AG10803 (cell line): ENCODE data around the gene STX1B.

Experiments
- DNase-seq: peaks from one replicate; pipeline ENCODE4 v3.0.0; 2010; ENCODE audit warnings: low read depth
- H3K4me3 ChIP-seq: 2 replicates; pipeline ENCODE4 v1.5.1; 2011; ENCODE audit warnings: mild to moderate bottlenecking, low read length, control low read depth
- TF ChIP-seq, protein P1 (sequence below): conservative IDR thresholded peaks from 2 replicates; pipeline ENCODE4 v1.5.1; 2011; ENCODE audit warnings: mild to moderate bottlenecking, low read length, control low read depth, inconsistent platforms

STX1B gene

DNA sequence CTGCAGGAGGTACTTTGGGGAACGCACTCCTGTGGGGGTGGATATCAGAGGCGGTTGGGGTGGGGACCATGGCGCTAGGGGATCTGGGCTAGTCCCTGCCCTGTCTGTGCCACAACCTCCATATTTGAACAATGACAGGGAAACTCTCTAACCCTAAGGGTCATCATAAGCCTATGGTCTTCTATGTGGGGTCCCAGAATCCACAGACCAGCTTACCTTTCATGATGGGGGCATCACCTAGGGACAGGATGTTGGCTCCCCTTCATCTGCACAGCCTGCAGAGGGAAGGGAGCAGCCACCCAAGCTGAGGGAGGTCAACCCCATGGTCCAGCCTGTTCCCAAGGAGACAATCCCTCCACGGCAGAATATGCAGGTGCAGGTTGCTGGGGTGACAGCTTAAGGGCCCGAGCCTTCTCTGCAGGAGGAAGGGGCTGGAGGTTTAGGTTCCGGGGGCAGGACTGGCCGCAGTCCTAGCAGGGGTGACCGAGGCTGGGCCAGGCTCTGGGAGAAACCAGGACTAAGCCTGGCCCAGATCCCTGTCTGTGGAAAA, 59.8 kb downstream of the STX1B start:
- TF ChIP-seq, protein P1, sequence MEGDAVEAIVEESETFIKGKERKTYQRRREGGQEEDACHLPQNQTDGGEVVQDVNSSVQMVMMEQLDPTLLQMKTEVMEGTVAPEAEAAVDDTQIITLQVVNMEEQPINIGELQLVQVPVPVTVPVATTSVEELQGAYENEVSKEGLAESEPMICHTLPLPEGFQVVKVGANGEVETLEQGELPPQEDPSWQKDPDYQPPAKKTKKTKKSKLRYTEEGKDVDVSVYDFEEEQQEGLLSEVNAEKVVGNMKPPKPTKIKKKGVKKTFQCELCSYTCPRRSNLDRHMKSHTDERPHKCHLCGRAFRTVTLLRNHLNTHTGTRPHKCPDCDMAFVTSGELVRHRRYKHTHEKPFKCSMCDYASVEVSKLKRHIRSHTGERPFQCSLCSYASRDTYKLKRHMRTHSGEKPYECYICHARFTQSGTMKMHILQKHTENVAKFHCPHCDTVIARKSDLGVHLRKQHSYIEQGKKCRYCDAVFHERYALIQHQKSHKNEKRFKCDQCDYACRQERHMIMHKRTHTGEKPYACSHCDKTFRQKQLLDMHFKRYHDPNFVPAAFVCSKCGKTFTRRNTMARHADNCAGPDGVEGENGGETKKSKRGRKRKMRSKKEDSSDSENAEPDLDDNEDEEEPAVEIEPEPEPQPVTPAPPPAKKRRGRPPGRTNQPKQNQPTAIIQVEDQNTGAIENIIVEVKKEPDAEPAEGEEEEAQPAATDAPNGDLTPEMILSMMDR = no peak

DNA sequence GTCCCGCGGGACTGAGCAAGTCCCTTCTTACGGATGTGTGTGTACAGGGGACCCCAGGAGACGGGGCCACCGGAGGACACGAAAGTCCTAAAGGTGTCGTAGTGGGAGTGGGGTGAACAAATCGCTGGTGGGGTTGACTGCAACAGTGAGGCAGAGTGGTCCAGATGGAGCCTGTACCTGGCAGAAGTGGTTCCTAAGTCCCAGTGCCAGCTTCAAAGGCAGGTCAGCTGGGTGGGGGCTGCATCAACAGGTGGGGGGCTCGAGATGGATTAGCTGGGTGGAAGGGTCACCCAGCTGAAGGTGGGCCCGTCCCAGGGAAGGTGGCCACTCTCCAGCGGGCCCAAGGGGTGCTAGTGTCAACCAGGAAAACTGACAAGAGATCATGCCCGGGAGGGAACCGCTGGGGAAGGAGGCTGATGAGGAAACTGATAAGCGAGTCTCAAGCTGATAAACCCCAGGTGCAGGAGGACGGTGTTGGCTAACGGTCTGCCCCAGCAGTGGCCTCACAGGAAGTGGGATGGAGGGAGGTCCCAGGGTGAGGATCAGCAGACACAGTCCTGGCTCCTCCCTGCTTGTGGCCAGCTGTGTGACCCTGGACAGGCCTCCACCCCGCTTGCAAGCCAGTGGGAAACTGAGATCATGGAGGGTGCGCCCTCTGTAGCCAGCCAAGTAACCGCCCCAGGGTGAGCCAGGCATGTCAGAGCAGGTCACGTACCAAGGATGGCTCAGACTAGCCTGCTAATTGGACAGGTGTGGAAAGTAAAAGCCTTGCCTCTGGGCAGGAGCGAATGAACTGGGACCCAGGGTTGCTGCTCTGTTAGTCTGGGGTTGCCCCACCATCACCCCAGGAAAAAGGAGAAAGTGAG, 60.6 kb downstream of the STX1B start:
- peak overlapping the region; percentile 70 for H3K4me3 ChIP-seq
- DNase-seq = peak; percentile 88
- TF ChIP-seq, protein P1 = peak; percentile 26

More for the DNA sequence above, 59.8 kb downstream of the STX1B start:
- peak overlapping the region; percentile 70 for H3K4me3 ChIP-seq
- no peak for DNase-seq

DNA sequence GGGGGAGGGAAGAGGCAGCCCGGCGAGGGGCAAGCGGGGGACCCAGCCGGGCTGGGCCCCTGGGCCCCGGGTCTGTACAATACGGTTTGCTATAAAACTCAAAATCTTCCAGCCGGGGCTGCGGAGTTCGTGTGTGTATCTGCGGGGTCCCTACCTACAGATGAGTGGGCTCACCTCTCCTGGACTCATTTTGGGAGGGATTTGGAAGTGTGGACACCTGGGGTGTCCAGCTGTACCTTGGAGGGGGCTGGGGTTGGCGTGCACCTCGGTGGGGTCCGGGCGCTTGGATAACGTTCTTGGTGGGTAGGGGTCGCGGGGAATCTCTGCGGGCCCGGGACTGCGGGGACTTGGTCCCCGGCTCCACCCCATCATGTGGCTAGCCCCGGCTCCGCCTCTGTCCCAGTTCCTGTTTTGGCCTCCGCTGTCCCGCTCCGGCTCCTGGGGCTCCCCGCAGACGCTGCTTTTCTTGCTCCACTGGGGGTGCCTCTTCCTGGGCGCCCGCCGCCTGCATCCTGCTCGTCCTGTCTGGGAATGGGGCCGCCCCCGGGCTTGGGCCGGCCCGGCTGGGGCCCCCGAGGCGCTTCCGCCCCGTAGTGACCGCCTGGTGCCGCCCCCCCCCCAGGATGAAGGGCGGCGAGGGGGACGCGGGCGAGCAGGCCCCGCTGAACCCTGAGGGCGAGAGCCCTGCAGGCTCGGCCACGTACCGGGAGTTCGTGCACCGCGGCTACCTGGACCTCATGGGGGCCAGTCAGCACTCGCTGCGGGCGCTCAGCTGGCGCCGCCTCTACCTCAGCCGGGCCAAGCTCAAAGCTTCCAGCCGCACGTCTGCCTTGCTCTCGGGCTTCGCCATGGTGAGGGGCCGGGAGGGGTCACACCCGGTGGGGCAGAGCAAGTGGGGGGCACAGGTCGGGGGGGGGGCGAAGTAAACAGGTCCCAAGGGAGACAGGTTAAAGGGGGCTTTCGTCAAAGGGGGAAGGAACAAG, 61.5 kb downstream of the STX1B start, which contains the start of gene ORAI3:
Gene ORAI3, plus strand, starts transcription at position 402 of the 983 bp plus-strand sequence. Its CDS starts 222 bp downstream, at position 624.
- TF ChIP-seq, protein P1 = no peak
- DNase-seq = peak; percentile 51
- H3K4me3 ChIP-seq = peak within 1 kb of the TSS; percentile 70

DNA sequence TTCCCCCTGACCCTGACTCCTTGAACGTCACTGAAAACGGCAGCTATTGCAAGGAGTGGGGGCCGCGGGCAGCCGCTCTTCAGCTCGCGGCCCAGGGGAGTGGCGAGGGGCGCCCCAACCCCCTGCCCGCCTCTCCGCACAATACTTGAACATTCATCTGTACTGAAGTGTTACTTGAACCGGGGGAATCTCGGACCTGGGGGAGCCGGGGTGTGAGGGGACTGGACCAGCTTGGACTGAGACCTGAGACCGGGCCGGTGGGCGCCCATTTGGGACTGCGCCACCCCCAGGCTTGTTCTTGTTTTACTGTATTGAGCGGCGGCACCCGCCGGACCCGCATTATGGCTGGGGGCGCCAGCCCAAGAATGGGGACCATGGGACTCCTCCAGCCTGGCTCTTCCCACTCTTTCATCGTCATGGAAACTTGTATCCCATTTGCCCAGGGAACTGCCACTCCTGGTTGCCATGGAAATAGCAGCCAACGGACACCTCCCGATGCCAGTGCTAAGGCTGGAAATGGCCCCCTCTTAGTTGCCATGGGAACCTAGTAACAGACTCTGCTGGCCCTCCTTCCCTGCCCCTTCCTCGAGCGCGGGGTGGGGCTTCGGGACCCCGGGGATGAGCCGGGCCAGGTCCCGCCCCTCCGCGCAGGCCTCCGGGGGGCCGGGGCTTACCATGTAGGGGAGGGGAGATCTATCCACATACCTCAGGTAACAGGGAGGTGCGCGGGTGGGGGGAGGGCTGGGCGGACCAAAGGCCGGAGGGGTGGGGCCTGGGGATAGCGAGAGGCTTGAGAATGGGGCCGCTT, 62.4 kb downstream of the STX1B start:
- TF ChIP-seq, protein P1 = no peak

DNA sequence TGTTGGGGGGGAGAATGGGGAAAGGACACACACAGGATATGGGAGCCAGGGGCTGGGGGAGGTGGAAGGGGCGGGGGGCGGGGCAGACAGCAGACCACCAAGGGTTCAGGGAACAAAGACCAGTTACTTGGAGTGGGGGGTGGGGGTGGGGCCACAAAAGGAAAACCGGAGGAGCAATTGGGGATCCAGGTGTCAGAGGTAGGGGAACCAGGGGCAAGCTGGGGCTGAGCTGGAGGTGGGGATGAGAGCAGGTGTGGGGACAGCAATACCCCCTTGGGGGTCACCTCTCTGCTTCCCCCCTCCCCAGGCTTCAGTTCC, 62.9 kb downstream of the STX1B start:
- TF ChIP-seq, protein P1 = no peak
- no peak overlapping the region for H3K4me3 ChIP-seq
- no peak for DNase-seq

More for the DNA sequence above, 62.4 kb downstream of the STX1B start:
- peak overlapping the region; percentile 70 for H3K4me3 ChIP-seq
- peak; percentile 96 for DNase-seq
